ENCODE results near the gene CCDC74A. TPM values are rescaled to one million over a fixed set of nuclear protein-coding genes. Genes with fewer than 3 reads are reported as not detected.
A peak's percentile ranks its signal among the peaks of the same experiment; 100 is the strongest.
"Not testable (repeated sequence)": the region's sequence is repeated elsewhere in the genome, so short reads cannot be mapped to it uniquely, and the experiment has no call there.

The CCDC74A gene
- total RNA-seq, 2 donors from 2014 or later: 2.0 to 4.1 TPM

DNA sequence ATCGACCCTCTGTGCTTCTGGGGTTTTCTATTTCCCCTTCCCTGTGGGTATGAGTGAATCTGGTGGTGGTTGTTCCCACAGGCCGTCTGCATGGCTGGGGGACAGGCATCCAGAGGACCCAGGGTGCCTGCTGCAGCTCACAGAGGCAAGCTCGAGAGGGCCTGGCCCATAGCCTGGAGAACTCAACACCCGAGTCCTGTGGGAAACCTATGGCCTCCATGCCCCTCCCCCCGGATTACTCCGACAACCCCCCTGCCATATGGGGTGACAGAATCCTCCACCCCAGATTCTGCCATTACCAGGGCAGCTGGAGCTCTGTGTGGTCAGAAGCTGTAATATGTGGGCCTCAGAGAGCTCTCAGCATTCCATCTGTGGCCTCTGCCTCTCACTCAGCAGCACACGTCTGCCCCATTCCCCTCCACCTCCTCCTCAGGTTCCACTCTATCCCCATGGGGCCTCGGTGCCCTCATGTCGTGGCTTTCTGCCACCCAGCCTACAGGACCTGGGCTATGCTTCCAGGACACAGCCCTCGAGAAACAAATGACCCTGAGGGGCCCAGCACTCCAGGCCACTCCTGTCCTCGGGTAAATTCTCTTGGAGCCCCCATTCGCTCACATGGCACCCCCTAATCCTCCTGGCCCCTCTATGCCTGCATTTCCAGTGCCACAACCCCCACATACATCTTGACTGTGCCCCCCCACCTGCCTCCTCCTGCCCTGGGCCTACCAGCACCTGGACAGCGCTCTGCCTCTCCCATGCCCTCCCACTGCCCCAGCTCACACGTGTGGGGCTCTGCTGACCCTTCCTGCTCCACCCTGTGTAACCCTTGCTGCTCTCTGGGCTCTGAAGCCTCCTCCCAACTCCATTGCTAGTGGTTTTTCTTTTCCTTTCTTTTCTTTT lies 39.1 kb upstream of the CCDC74A start:
- no peaks in the 10 kb centered on the region for H3K27me3 ChIP-seq
- intact Hi-C loops (cut with DNase I): loop anchor here (5.0 kb wide), 1 partner anchor 1301 kb away; no protein-coding TSS in a partner anchor
- H3K4me1 ChIP-seq: no peaks in the 10 kb centered on the region
- H3K4me3 ChIP-seq: no peak overlapping the region
- DNase-seq: no peak
- H3K36me3 ChIP-seq: no peaks in the 10 kb centered on the region
- no peaks in the 10 kb centered on the region for H3K9me3 ChIP-seq
- no peak overlapping the region for H3K9ac ChIP-seq (ENCODE audit: low read depth in 2 of 2, low read length in 2 of 2)
- H3K27ac ChIP-seq: no peak overlapping the region
- TF ChIP-seq CTCF (IDR thresholded peaks at IDR 0.05): no peak

DNA sequence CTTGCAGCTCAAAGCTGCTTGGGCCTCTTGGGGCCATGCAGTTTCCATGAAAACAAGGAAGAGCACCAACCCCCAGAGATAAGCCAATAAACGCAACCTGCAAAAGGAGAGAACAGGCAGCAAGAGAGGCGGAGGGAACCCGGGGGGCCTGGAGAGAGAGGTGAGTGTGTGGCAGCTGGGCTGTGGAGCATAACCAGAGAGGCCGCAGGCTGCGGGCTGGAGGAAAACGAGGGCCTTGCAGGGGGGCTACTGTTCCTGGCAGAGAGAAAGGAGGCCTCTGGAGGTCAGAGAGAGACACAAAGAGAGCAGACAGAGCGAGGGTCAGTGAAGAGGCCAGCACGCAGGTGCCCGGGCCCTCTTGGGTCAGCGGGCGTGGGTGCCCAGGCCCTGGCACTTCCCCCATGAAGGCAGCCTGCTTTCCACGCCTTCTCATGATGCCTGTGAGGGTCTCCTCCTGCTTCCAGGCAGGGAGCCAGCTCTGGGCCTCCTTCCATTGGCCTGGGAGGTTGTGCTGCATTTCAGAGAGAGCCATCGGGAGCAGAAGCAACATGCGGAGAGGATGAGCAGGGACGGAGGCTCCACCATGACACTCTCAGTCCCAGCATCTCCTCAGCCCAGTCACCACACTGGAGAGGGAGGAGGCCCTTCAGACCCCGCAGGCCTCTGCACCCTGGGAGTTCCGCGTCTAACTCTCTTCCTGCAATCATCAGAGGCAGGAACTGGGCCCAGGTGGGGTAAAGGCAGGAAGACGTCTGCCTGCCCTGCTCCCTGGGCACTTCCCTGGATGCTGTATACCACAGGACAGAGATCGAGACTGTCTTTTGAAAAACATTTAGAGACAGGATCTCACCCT lies 36.8 kb upstream of the CCDC74A start:
- intact Hi-C loops (cut with DNase I): loop anchor here (10.0 kb wide), 1 partner anchor 184 kb away; no protein-coding TSS in a partner anchor
- H3K9ac ChIP-seq (ENCODE audit: low read depth in 2 of 2, low read length in 2 of 2): peak overlapping the region; percentile 40 to 66

DNA sequence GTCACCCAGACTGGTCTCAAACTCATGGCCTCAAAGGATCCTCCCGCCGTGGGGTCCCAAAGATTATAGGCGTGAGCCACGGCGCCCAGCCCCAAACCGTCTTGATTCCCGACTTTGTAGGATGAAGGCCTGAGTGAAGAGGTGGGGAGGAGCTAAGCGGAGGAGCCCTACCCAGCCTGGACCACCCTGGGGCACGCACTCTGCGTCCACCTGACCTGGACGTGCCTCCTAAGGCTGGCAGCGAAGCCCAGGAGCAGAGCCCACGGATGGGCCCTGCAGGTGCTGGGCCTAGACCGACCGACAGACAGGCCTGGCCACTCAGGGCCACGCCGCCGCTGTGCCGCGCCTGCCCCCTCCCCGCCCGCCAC lies 36.2 kb upstream of the CCDC74A start:
- H3K27ac ChIP-seq: peak overlapping the region; percentile 20
- peak overlapping the region; percentile 40 to 66 for H3K9ac ChIP-seq (ENCODE audit: low read depth in 2 of 2, low read length in 2 of 2)
- H3K36me3 ChIP-seq, H3K27me3 ChIP-seq, DNase-seq, H3K4me1 ChIP-seq, H3K9me3 ChIP-seq: not testable (repeated sequence)
- peak overlapping the region; percentile 79 for H3K4me3 ChIP-seq
- intact Hi-C loops (cut with DNase I): loop anchor here (10.0 kb wide), 1 partner anchor 183 kb away; no protein-coding TSS in a partner anchor

More for the DNA sequence above, 36.8 kb upstream of the CCDC74A start:
- Histone ChIP-seq H3K4me3 (peak overlapping the region; percentile 79), H3K27ac (peak overlapping the region; percentile 20)
- not testable (repeated sequence) for H3K4me1 ChIP-seq, H3K27me3 ChIP-seq, H3K9me3 ChIP-seq, H3K36me3 ChIP-seq
- DNase-seq: peak; percentile 36

DNA sequence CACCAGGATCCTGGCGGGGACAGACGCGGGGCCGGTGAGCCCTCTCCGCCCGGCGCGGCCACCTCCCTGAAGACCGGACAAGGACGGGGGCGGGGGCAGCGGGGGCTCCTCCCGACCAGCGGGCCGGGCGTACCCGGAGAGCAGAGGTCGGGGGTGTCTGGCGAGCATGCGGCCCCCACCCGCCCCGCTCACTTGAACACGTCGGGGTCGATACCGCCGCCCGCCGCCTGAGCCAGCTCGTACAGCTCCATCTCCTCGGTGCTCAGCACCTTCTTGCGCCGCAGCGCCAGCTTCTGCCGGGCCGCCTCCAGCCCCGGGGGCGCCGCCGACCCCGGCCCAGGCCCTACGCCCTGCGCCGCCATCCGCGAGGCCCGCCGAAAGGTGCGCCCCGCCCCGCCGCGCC lies 35.7 kb upstream of the CCDC74A start, which contains the start of gene MZT2A:
Gene MZT2A, minus strand, starts transcription at position 383 of the 403 bp plus-strand sequence. Its CDS starts 21 bp downstream, at position 362.
- DNase-seq, H3K4me1 ChIP-seq, H3K9me3 ChIP-seq, H3K27me3 ChIP-seq, H3K36me3 ChIP-seq: not testable (repeated sequence)
- H3K27ac ChIP-seq: peak within 1 kb of the TSS; percentile 94
- peak within 1 kb of the TSS; percentile 88 to 95 for H3K9ac ChIP-seq (ENCODE audit: low read depth in 2 of 2, low read length in 2 of 2)
- intact Hi-C loops (cut with DNase I): loop anchor here (10.0 kb wide), 1 partner anchor 183 kb away; no protein-coding TSS in a partner anchor
- H3K4me3 ChIP-seq: peak within 1 kb of the TSS; percentile 79

DNA sequence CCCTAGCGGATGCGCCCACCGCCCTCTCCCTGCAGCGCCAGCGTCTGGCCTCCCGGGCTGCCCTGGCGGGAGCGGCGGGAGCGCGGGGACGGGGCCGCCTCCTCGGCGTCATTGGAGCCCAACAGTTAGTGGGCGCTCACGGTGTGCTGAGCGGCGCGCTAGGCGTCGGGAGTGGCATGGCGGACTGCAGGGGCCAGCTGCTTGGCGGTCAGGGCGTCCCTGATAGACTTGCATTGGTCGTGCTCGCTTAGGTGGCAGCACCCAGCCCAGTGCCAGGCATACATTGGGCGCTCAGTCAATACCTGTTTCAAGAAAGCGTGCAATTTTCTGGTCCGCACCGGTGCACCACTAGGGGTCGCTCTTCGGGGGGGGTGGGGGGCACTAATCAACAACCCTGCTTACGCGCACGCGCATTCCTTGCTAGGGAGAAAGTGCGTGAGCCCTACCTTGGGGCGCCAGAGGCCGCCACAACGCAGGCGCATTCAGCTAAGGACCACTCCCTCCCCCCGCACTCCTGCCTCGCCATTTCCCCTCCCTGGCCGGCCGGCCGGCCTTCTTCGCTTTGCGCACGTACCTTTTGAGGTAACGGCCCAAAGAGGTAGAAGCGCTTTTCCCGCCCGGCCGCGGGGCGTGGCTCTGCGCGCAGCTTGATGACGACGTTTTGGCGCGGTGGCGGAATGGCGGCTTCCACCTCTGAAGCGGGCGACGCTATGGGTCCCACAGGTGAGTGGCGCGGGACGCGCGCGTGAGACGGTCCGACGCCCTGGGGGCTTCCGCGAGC lies 35.1 kb upstream of the CCDC74A start:
- peak; percentile 70 for TF ChIP-seq CTCF (IDR thresholded peaks at IDR 0.05)
- Histone ChIP-seq H3K4me3 (peak overlapping the region; percentile 79), H3K27me3 (no peaks in the 10 kb centered on the region), H3K27ac (peak overlapping the region; percentile 94), H3K36me3 (no peaks in the 10 kb centered on the region), H3K4me1 (peaks cover 4% of the 10 kb centered on the region), H3K9ac (ENCODE audit: low read depth in 2 of 2, low read length in 2 of 2) (peak overlapping the region; percentile 88 to 95), H3K9me3 (no peaks in the 10 kb centered on the region)
- intact Hi-C loops (cut with DNase I): loop anchor here (10.0 kb wide), 1 partner anchor 182 kb away; no protein-coding TSS in a partner anchor
- DNase-seq: peak; percentile 93

GRCh38 chr2:131493199-131493968 lies 34.3 kb upstream of the CCDC74A start:
- Histone ChIP-seq H3K27me3 (no peaks in the 10 kb centered on the region), H3K4me1 (peaks cover 4% of the 10 kb centered on the region), H3K36me3 (no peaks in the 10 kb centered on the region), H3K9ac (ENCODE audit: low read depth in 2 of 2, low read length in 2 of 2) (peak overlapping the region; percentile 88 to 95), H3K4me3 (peak overlapping the region; percentile 79), H3K27ac (peak overlapping the region; percentile 94), H3K9me3 (no peaks in the 10 kb centered on the region)
- DNase-seq: peak; percentile 25
- no peak for TF ChIP-seq CTCF (IDR thresholded peaks at IDR 0.05)
- intact Hi-C loops (cut with DNase I): loop anchor here (10.0 kb wide), 1 partner anchor 181 kb away; no protein-coding TSS in a partner anchor

DNA sequence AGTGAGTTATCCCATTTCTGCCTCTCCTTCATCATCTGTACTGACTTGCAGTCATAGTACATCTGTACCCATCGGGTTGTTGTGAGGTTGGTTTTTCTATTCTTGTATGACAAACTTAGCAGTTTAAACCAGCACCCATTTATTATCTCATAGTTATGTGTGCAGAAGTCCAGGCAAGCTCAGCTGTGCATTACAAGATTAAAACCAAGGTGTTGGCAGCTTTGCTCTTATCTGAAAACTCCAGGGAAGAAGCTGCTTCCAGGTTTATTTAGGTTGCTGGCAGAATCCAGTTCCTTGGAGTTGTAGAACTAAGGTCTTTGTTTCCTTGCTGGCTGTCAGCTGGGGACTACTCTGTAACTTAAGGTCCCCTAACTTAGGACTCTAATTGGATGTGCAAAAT lies 32.2 kb upstream of the CCDC74A start:
- not testable (repeated sequence) for H3K9ac ChIP-seq (ENCODE audit: low read depth in 2 of 2, low read length in 2 of 2); DNase-seq; H3K4me1 ChIP-seq; H3K27ac ChIP-seq; H3K9me3 ChIP-seq; H3K36me3 ChIP-seq; H3K4me3 ChIP-seq; H3K27me3 ChIP-seq
- intact Hi-C loops (cut with DNase I): loop anchor here (10.0 kb wide), 1 partner anchor 179 kb away; no protein-coding TSS in a partner anchor

DNA sequence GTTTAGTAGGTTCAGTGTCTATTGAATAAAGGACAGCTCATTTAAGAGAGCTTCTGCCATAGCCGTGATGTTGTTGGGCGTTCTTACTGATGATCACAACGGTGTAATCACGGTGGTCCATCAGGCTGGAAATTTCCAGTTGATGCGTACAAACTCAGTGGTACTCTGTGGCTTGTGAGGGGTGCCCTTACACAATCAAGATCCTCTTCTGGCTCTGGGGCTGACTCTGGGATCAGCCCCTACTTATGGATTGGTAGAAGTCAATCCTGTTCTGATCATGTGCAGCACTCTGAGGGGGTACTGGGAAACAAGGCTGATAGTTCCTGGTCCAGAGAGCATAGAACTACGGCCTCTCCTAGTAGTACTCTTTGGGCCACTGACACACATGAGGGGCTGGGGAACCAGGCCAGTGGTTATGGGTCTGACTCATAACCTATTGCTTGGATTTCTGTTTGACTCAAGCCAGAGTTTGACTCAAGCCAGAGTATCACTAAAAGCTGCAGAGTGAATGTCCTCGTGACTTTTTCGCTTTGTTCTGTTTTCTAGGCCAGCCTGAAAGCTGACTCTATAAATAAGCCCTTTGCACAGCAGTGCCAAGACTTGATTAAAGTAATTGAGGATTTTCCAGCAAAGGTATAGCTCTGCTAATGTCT lies 29.2 kb upstream of the CCDC74A start:
- not testable (repeated sequence) for DNase-seq; H3K4me3 ChIP-seq; H3K9me3 ChIP-seq; H3K36me3 ChIP-seq; H3K27me3 ChIP-seq; H3K9ac ChIP-seq (ENCODE audit: low read depth in 2 of 2, low read length in 2 of 2); H3K27ac ChIP-seq; H3K4me1 ChIP-seq
- intact Hi-C loops (cut with DNase I): loop anchor here (10.0 kb wide), 1 partner anchor 176 kb away; no protein-coding TSS in a partner anchor
